Caco-2 (cell line): ENCODE measurements around the gene PAK4. TPM values are rescaled to one million over a fixed set of nuclear protein-coding genes. Genes with fewer than 3 reads are reported as not detected.
"Not testable (repeated sequence)": the region's sequence is repeated elsewhere in the genome, so short reads cannot be mapped to it uniquely, and the experiment has no call there.

Experiments used
- BruUV-seq: library from RNA; stranded (reverse); fragments of 400-500 nt; replicated peaks from 2 replicates; lab custom pipeline; 2021; lab: Mats Ljungman, UMichigan
- CTCF ChIA-PET: fragments of 300-600 bp; sonication (Branson Sonifier 250); formaldehyde crosslinking; loops from one replicate; lab custom pipeline; 2022; ENCODE audit warnings: antibody characterized with exemption; lab: Charles Lee
- POLR2A ChIA-PET: fragments of 300-600 bp; sonication (Branson Sonifier 250); formaldehyde crosslinking; loops from one replicate; lab custom pipeline; 2022; ENCODE audit warnings: antibody characterized with exemption; lab: Charles Lee
- DNase-seq, 2 experiments: peaks; one replicate each; pipeline versions ENCODE4 v3.0.0 to v3.0.0-alpha.2; 2020 to 2022
- H3K27me3 ChIP-seq: replicated peaks from 2 replicates; pipeline ENCODE4 v1.6.0; 2011; ENCODE audit warnings: low read length; ENCODE audit not compliant: control insufficient read depth, insufficient read depth
- H3K36me3 ChIP-seq: 2 replicates; pipeline ENCODE4 v1.5.1; 2011; ENCODE audit warnings: low read length; ENCODE audit not compliant: control insufficient read depth, insufficient read depth
- H3K4me1 ChIP-seq: fragments of 250-450 bp; sonication (Bioruptor Pico); 2 replicates; pipeline ENCODE4 v1.5.1; 2020; ENCODE audit warnings: mild to moderate bottlenecking
- H3K4me3 ChIP-seq: 2 replicates; pipeline ENCODE4 v1.5.1; 2011; ENCODE audit warnings: low read depth, mild to moderate bottlenecking, control low read depth, low read length
- H3K9me3 ChIP-seq: fragments of 250-450 bp; sonication (Bioruptor Pico); 2 replicates; pipeline ENCODE4 v1.5.1; 2020; ENCODE audit warnings: mild to moderate bottlenecking, moderate library complexity
- H3K27ac Mint-ChIP-seq: one replicate; pipeline ENCODE4 v1.8.0; 2022; ENCODE audit warnings: mixed read lengths; ENCODE audit not compliant: unreplicated experiment
- H3K27me3 Mint-ChIP-seq: one replicate; pipeline ENCODE4 v1.8.0; 2022; ENCODE audit warnings: mixed read lengths; ENCODE audit not compliant: insufficient read depth, unreplicated experiment
- H3K36me3 Mint-ChIP-seq: one replicate; pipeline ENCODE4 v1.8.0; 2022; ENCODE audit warnings: mild to moderate bottlenecking, mixed read lengths; ENCODE audit not compliant: insufficient read depth, unreplicated experiment
- H3K4me1 Mint-ChIP-seq: one replicate; pipeline ENCODE4 v1.8.0; 2022; ENCODE audit warnings: low read depth, mixed read lengths; ENCODE audit not compliant: unreplicated experiment
- H3K4me3 Mint-ChIP-seq: one replicate; pipeline ENCODE4 v1.8.0; 2022; ENCODE audit warnings: mild to moderate bottlenecking, moderate library complexity, mixed read lengths; ENCODE audit not compliant: unreplicated experiment
- H3K9me3 Mint-ChIP-seq: one replicate; pipeline ENCODE4 v1.8.0; 2022; ENCODE audit warnings: mixed read lengths; ENCODE audit not compliant: unreplicated experiment
- CTCF ChIP-seq, 2 experiments: fragments of 200-600 bp in 1 of 2; IDR thresholded peaks; 1 replicate in 1 of 2; 2 replicates in 1 of 2; pipeline versions ENCODE4 v1.5.1 to v1.8.0; 2011 to 2022; ENCODE audit warnings: antibody characterized with exemption in 1 of 2, control low read depth in 1 of 2, inconsistent platforms in 1 of 2, low read depth in 1 of 2, low read length in 1 of 2, mild to moderate bottlenecking in 1 of 2, moderate library complexity in 1 of 2; ENCODE audit not compliant: insufficient read depth in 1 of 2, severe bottlenecking in 1 of 2, unreplicated experiment in 1 of 2
- intact Hi-C: fragments of 100-400 bp; cut with micrococcal nuclease; formaldehyde crosslinking; loops from one replicate; pipeline ENCODE4 v1.10.0; 2022; ENCODE audit not compliant: unreplicated experiment
- total RNA-seq: library from RNA; stranded (reverse); gene quantifications from 2 replicates; pipeline ENCODE4 v1.2.3, GENCODE V29; 2022

PAK4 gene
- total RNA-seq, 1 experiment from 2014 or later: 112 TPM

GRCh38 chr19:39113199-39113598 is 12.4 kb upstream of the PAK4 start:
- Histone ChIP-seq H3K9me3 (no peaks in the 10 kb centered on the region), H3K4me1 (no peaks in the 10 kb centered on the region), H3K4me3 (no peak overlapping the region), H3K36me3 (no peaks in the 10 kb centered on the region), H3K27me3 (no peaks in the 10 kb centered on the region)
- Mint-ChIP-seq H3K4me3 (no peak overlapping the region), H3K36me3 (no peaks in the 10 kb centered on the region), H3K27ac (no peak overlapping the region), H3K27me3 (no peaks in the 10 kb centered on the region), H3K9me3 (no peaks in the 10 kb centered on the region), H3K4me1 (no peaks in the 10 kb centered on the region)
- no TSS peak for BruUV-seq
- ChIA-PET POLR2A (no interaction called here), CTCF (interaction anchor here (0.6 kb wide), 1 partner anchor 182 kb away, joined by 4 read pairs; the partner anchor contains the start of gene MRPS12)
- intact Hi-C loops: no loop called here
- TF ChIP-seq CTCF (IDR thresholded peaks at IDR 0.05; ENCODE audit: insufficient read depth in 1 of 2, low read depth in 1 of 2, low read length in 1 of 2, severe bottlenecking in 1 of 2, unreplicated experiment in 1 of 2): no peak
- no peak for DNase-seq

GRCh38 chr19:39115105-39115847 is 10.3 kb upstream of the PAK4 start:
- CTCF ChIA-PET: interaction anchor here (0.6 kb wide), 1 partner anchor 84 kb away, joined by 3 read pairs; no protein-coding TSS in a partner anchor
- no peak overlapping the region for H3K27ac Mint-ChIP-seq
- POLR2A ChIA-PET: no interaction called here

GRCh38 chr19:39117023-39117422 is 8.6 kb upstream of the PAK4 start:
- H3K36me3 Mint-ChIP-seq, H3K9me3 ChIP-seq, H3K27ac Mint-ChIP-seq, H3K4me3 ChIP-seq, POLR2A ChIA-PET, BruUV-seq, H3K4me1 ChIP-seq, H3K4me1 Mint-ChIP-seq, H3K27me3 Mint-ChIP-seq, H3K4me3 Mint-ChIP-seq, CTCF ChIA-PET, H3K36me3 ChIP-seq, DNase-seq, H3K27me3 ChIP-seq, H3K9me3 Mint-ChIP-seq: not testable (repeated sequence)
- intact Hi-C loops: loop anchor here (2.0 kb wide), 1 partner anchor 154 kb away; no protein-coding TSS in a partner anchor

More at GRCh38 chr19:39115105-39115847, 10.3 kb upstream of the PAK4 start:
- no peaks in the 10 kb centered on the region for H3K9me3 ChIP-seq
- H3K4me1 Mint-ChIP-seq: no peaks in the 10 kb centered on the region
- intact Hi-C loops: no loop called here
- H3K27me3 ChIP-seq: no peaks in the 10 kb centered on the region
- TF ChIP-seq CTCF (IDR thresholded peaks at IDR 0.05; ENCODE audit: insufficient read depth in 1 of 2, low read depth in 1 of 2, low read length in 1 of 2, severe bottlenecking in 1 of 2, unreplicated experiment in 1 of 2): no peak
- BruUV-seq: no TSS peak
- H3K36me3 ChIP-seq: no peaks in the 10 kb centered on the region
- no peaks in the 10 kb centered on the region for H3K36me3 Mint-ChIP-seq
- H3K4me1 ChIP-seq: no peaks in the 10 kb centered on the region
- DNase-seq: no peak
- H3K4me3 ChIP-seq: no peak overlapping the region
- no peaks in the 10 kb centered on the region for H3K9me3 Mint-ChIP-seq
- no peak overlapping the region for H3K4me3 Mint-ChIP-seq
- H3K27me3 Mint-ChIP-seq: no peaks in the 10 kb centered on the region
